ENCODE data around the gene NLRP12. TPM values are rescaled to one million over a fixed set of nuclear protein-coding genes. Genes with fewer than 3 reads are reported as not detected.
"Not testable (repeated sequence)": the region's sequence is repeated elsewhere in the genome, so short reads cannot be mapped to it uniquely, and the experiment has no call there.

NLRP12 gene
- total RNA-seq, 2 donors from 2014 or later = 0.97 TPM; not detected in 1

DNA sequence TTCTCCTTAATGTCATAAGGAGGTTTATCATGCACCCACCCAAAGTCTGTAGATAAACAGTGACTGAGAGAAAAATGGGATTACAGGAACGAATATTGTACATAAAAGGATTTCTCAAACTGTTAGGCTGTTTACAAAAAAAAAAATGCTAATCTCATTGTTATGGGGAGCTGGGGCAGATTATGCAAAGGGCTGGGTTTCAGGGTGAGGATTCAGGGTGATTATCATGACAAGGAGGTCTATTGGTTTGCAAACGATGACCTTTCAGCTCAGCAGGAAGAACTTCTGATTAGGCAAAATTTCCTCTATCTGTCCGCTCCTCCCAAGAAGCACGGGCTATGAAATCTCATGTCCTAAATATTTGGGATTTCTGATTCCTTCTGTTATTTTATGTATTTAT is 41.4 kb downstream of the NLRP12 start:
- DNase-seq (ENCODE audit: low spot score) = no peak
- TF ChIP-seq, protein P1, sequence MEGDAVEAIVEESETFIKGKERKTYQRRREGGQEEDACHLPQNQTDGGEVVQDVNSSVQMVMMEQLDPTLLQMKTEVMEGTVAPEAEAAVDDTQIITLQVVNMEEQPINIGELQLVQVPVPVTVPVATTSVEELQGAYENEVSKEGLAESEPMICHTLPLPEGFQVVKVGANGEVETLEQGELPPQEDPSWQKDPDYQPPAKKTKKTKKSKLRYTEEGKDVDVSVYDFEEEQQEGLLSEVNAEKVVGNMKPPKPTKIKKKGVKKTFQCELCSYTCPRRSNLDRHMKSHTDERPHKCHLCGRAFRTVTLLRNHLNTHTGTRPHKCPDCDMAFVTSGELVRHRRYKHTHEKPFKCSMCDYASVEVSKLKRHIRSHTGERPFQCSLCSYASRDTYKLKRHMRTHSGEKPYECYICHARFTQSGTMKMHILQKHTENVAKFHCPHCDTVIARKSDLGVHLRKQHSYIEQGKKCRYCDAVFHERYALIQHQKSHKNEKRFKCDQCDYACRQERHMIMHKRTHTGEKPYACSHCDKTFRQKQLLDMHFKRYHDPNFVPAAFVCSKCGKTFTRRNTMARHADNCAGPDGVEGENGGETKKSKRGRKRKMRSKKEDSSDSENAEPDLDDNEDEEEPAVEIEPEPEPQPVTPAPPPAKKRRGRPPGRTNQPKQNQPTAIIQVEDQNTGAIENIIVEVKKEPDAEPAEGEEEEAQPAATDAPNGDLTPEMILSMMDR (IDR thresholded peaks at IDR 0.05) = no peak
- Histone ChIP-seq H3K9me3 (no peaks in the 10 kb centered on the region), H3K4me3 (no peak overlapping the region), H3K4me1 (replicated peaks) (no peaks in the 10 kb centered on the region), H3K27ac (no peak overlapping the region), H3K36me3 (no peaks in the 10 kb centered on the region), H3K27me3 (replicated peaks; ENCODE audit: insufficient read depth) (no peaks in the 10 kb centered on the region)
- intact Hi-C loops (cut with DNase I) = no loop called here
- 76% methylated on average over 4 of the region's 4 CpGs for WGBS

DNA sequence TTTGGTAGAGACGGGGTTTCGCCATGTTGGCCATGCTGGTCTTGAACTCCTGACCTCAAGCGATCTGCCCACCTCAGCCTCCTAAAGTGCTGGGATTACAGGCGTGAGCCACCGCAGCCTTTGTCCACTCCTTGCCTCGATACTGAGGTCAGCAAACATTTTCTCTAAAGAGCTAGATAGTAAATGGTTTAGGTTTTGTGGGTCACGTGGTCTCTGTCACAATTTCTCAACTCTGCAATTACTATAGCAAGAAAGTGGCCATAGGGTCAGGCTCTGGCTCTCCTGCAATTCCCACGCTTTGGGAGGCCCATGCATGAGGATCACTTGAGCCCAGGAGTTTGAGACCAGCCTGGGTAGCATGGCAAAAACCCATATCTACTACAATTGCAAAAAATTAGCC is 42.8 kb downstream of the NLRP12 start:
- H3K4me1 ChIP-seq (replicated peaks); DNase-seq (ENCODE audit: low spot score); H3K9me3 ChIP-seq; H3K27ac ChIP-seq; H3K4me3 ChIP-seq; H3K27me3 ChIP-seq (replicated peaks; ENCODE audit: insufficient read depth); H3K36me3 ChIP-seq; intact Hi-C loops (cut with DNase I): not testable (repeated sequence)
- 82% methylated on average over 8 of the region's 8 CpGs for WGBS

DNA sequence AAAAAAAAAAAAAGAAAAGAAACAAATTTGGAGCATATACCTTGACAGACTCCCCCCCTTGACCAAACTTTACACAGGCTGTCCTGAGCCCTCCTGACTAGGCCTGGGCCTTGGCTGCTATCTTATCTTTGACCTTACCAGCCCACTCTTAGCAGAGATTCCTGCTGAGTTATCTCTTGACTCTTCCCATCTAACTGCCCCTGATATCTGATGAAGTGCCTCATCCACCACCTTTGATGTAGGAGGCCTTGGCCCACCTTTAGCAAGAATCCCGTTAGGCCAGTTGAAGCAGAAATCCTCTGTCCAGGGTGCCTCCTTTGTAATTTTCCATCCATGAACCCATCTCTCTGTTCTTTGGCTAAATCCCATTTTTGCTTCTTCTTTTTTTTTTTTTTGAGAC is 43.6 kb downstream of the NLRP12 start:
- 43% methylated on average over 1 of the region's 1 CpG for WGBS
- Histone ChIP-seq H3K36me3 (no peaks in the 10 kb centered on the region), H3K27ac (no peak overlapping the region), H3K27me3 (replicated peaks; ENCODE audit: insufficient read depth) (no peaks in the 10 kb centered on the region), H3K4me3 (no peak overlapping the region), H3K9me3 (no peaks in the 10 kb centered on the region), H3K4me1 (replicated peaks) (no peaks in the 10 kb centered on the region)
- no peak for TF ChIP-seq POLR2AphosphoS5 (IDR thresholded peaks at IDR 0.05)
- no peak for TF ChIP-seq POLR2A (IDR thresholded peaks at IDR 0.05)
- TF ChIP-seq, protein P1 (IDR thresholded peaks at IDR 0.05) = no peak
- intact Hi-C loops (cut with DNase I) = no loop called here
- no peak for DNase-seq (ENCODE audit: low spot score)

DNA sequence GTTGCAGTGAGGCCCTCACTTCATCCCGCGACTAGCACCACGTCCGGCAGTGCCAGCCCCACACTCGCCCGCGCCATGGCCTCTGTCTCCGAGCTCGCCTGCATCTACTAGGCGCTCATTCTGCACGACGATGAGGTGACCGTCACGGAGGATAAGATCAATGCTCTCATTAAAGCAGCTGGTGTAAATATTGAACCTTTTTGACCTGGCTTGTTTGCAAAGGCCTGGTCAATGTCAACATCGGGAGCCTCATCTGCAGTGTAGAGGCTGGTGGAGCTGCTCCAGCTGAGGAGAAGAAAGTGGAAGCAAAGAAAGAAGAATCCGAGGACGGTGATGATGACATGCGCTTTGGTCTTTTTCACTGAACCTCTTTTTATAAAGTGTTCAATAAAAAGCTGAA is 48.6 kb downstream of the NLRP12 start:
- intact Hi-C loops (cut with DNase I) = no loop called here
- no peak for DNase-seq (ENCODE audit: low spot score)
- Histone ChIP-seq H3K36me3 (no peaks in the 10 kb centered on the region), H3K9me3 (no peaks in the 10 kb centered on the region), H3K4me3 (no peak overlapping the region), H3K27ac (no peak overlapping the region), H3K27me3 (replicated peaks; ENCODE audit: insufficient read depth) (no peaks in the 10 kb centered on the region), H3K4me1 (replicated peaks) (no peaks in the 10 kb centered on the region)
- WGBS = 62% methylated on average over 18 of the region's 18 CpGs
- TF ChIP-seq POLR2A (IDR thresholded peaks at IDR 0.05) = no peak
- TF ChIP-seq, protein P1 (IDR thresholded peaks at IDR 0.05) = no peak
- TF ChIP-seq POLR2AphosphoS5 (IDR thresholded peaks at IDR 0.05) = no peak

DNA sequence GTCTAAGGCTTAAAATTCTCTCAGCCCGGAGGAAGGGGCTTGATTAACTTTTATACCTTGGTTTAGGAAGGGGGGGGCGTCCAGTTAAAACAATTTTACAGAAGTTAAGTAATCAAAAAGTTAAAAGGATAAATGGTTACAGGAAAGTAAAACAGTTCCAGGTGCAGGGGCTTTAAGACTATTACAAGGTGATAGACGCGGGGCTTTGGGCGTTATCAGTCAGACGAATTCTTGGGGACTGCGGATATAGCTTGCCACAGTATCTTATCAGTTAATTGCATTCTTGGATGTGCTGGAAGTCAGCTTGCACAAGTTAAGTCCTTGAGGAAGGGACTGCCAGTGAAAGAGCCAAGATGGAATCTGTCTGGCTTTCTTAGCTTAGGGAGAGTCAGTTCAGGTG is 49.6 kb downstream of the NLRP12 start:
- WGBS = 19% methylated on average over 7 of the region's 7 CpGs
- intact Hi-C loops (cut with DNase I); H3K4me1 ChIP-seq (replicated peaks); H3K9me3 ChIP-seq; H3K36me3 ChIP-seq; H3K27me3 ChIP-seq (replicated peaks; ENCODE audit: insufficient read depth); DNase-seq (ENCODE audit: low spot score); H3K4me3 ChIP-seq; H3K27ac ChIP-seq: not testable (repeated sequence)

DNA sequence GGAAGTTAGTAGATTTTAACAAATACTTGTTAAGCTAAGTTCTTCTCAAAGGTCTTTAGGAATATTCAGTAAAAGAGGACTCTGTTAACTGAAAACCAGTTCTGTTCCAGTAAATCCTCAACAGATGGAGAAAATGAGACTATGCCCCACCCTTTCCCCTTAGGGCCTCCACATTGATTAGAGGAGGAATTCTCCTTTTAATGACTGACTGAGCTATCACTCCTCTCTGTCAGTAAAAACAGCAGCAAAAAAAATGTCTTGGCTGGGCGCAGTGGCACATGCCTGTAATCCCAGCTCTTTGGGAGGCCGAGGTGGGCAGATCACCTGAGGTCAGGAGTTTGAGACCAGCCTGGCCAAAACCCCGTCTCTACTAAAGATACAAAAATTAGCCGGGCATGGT is 50.1 kb downstream of the NLRP12 start:
- intact Hi-C loops (cut with DNase I) = no loop called here
- no peak overlapping the region for H3K27ac ChIP-seq
- no peaks in the 10 kb centered on the region for H3K9me3 ChIP-seq
- no peaks in the 10 kb centered on the region for H3K36me3 ChIP-seq
- WGBS = 36% methylated on average over 4 of the region's 4 CpGs
- TF ChIP-seq POLR2A (IDR thresholded peaks at IDR 0.05) = no peak
- TF ChIP-seq POLR2AphosphoS5 (IDR thresholded peaks at IDR 0.05) = no peak
- TF ChIP-seq, protein P1 (IDR thresholded peaks at IDR 0.05) = no peak
- DNase-seq (ENCODE audit: low spot score) = no peak
- no peak overlapping the region for H3K4me3 ChIP-seq
- no peaks in the 10 kb centered on the region for H3K27me3 ChIP-seq (replicated peaks; ENCODE audit: insufficient read depth)
- H3K4me1 ChIP-seq (replicated peaks) = no peaks in the 10 kb centered on the region
